Endometrial microvascular endothelial cells (primary cell): ENCODE measurements around the gene NDUFC1. TPM values are rescaled to one million over a fixed set of nuclear protein-coding genes. Genes with fewer than 3 reads are reported as not detected.
"Not testable (repeated sequence)": the region's sequence is repeated elsewhere in the genome, so short reads cannot be mapped to it uniquely, and the experiment has no call there.

Experiments used
- in situ Hi-C: cut with HindIII; loops from 2 replicates; pipeline ENCODE4 v1.10.0; 2017; ENCODE audit warnings: low sequenced_read_pairs, low pct_unique_long_range_greater_than_20kb; ENCODE audit errors: inconsistent ontology term
- total RNA-seq: library from RNA; depleted of rRNA; stranded (reverse); fragments of >200 nt; gene quantifications from one replicate; pipeline ENCODE4 v1.2.3, GENCODE V29; 2015; ENCODE audit errors: inconsistent ontology term

Gene NDUFC1
- total RNA-seq, result 96.1 TPM

DNA sequence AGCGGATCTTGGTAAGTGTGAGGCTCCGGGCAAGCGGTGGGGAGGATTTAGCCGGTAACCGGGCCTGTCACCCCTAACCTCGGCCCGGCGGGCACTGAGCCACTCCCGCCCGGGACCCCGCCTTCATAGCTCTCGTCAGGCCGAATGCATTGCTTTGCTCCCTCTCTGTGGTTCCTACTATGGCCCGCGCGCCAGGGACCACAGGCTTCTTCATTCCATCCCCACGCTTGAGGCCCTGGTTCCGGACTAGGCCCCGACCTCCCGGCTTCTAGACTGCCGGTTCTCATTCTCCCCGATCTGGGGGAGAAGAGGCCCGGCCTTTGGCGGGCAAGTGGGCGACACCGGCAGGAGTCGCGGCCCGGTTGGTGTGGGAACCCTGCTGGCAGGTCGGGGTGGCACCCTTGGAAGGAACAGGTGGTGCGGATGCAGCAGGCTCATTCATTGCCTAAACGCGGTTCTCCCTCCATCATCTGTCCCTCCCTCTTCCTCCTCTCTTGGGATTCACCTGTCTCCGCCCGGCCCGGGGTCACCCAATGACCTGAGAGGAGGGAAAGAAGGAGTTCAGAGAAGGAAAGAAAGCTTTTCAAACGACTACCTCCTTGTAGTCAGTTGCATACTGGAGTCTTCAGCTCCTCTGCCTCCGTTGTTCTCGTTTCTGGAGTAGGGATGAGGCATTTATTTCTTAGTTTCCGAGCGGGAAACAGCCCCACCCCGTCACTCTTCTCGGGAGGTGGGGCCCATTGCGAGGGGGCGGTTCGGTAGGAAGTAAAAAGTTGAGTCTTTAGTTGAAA lies at the start of gene NDUFC1:
Gene NDUFC1, minus strand, starts transcription at position 657 of the 791 bp plus-strand sequence. CDS start 6,679 bp downstream, outside the sequence.
- in situ Hi-C loops, result no loop called here

DNA sequence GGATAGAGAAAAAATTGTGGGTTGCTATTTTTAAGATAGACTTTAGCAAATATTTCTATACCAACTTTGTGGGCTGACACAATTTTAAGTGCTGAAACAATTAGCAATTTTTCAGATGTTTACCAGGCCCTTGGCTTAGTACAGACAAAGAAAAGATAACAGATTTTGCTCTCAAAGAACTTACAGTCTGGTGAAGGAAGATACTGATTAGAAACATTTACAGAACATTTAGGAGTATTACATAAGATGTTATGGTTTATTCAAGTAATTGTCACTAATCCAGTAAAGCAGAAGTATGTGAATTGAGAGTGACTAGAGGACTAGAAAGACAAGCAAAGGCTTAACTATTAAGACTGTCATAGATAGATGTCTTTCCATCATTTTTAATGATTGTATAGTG lies 35.3 kb upstream of the NDUFC1 start:
- in situ Hi-C loops, result no loop called here

DNA sequence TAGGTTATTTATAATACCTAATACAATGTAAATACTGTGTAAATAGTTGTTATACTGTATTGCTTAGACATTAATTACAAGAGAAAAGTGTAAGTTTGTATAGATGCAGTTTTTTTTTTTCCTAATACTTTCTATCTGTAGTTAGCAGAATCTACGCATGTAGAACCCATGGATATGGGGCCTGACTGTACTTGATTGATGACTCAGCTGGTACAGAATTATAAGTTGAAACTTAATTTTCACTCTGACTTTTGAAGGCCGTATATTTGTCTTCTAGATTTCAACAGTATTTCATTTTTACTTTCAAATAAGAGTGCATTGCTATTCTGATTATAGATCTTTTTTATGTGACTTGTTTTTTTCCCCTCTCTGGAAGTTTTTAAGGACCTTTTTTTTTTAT lies 30.8 kb upstream of the NDUFC1 start:
- in situ Hi-C loops, result no loop called here

DNA sequence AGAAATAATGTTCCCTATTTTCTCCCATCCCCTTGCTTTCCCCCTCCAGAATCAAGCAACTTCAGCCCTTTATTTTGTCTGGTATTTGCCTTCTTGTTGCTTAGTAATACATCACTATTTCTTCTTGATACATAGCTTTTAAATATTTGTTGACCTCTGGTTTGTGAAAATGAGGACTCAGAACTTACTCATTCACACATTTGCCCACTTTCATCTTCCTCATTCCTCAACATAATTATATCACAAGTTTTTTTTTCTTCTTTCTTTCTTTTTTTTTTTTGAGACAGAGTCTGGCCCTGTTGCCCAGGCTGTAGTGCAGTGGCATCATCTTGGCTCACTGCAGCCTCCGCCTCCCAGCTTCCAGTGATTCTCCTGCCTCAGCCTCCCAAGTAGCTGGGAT lies 28.9 kb upstream of the NDUFC1 start:
- in situ Hi-C loops, result no loop called here

DNA sequence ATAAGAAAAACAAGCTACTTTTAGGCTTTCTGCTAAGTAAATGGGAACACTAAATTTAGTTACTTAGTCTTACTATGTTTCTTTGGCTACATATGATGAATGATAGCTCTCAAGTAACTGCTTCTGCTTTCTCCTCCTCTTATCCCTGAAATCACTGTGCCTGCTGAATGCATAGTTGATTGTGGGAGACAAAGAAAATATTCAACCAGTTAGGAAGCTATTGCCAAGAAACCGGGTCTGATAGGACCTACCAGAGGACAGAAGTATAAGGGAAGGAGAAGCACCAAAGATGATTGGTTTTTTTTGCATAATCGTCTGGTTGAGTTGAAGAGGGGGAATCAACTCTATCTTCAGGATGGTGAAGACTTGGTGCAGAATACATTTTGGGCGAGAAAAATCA lies 28.0 kb upstream of the NDUFC1 start:
- in situ Hi-C loops, result no loop called here

DNA sequence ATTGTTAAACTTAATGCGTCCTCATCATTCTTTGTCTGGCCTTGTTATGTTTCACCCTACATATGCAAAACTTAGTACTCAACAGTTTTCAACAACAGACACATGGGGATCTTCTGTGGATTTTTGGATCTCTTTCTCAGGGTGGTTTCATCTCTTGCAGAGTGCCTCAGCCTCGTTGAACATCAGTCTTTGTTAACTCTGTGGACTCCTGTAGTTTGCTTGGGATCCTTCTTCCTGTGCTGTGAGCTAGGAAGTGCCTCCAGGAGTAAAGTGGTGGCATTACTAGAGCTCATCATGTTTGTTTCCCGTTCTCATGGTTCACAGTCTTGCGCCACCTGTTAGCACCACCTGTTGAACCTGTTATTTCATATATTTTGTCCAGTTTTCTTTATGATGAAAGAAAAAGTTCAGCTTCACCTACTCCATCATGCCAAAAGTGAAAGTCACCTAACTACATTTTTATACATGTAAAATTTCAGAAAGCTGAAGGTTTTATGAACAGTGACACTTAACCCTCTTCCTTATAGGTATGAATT lies 27.5 kb upstream of the NDUFC1 start:
- in situ Hi-C loops, result no loop called here

DNA sequence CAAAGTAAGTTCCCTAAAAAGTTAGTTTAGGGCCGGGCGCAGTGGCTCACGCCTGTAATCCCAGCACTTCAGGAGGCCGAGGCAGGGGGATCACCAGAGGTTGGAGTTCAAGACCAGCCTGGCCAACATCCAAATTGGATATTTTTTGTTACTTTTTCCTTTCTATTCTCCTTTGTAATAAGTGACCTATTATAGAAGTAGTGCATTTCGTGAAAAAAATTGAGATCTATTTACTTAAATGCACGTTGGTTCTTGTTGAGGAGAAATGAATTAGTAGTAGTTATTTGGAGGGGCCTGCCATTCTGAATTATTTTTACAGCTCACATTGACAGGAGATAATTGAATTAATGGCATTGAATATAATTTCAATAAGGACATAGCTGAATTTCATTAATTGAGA lies 22.3 kb upstream of the NDUFC1 start:
- in situ Hi-C loops, result no loop called here

DNA sequence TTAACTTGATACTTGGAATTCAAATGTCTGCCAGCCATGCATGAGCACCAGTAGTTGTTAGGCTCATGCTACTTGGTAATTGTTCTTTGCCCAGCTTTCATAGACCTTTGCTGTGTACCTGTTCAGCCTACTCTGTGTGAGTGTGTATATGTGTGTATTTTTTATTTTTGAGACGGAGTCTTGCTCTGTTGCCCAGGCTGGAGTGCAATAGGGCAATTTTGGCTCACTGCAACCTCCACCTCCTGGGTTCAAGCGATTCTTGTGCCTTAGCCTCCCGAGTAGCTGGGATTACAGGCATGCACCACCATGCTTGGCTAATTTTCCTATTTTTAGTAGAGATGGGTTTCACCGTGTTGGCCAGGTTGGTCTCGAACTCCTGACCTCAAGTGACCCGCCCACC lies 20.3 kb upstream of the NDUFC1 start:
- in situ Hi-C loops, result not testable (repeated sequence)

DNA sequence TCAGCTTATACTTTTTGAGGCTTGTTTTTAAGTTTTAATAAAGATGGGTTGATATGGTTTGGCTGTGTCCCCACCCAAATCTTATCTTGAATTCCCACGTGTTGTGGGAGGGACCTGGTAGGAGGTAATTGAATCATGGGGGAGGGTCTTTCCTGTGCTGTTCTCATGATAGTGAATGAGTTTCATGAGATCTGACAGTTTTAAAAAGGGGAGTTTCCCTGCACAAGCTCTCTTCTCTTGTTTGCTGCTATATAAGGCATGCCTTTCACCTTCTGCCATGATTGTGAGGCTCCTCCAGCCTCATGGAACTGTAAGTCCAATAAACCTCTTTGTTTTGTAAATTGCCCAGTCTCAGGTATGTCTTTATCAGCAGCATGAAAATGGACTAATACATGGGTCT lies 19.8 kb upstream of the NDUFC1 start:
- in situ Hi-C loops, result not testable (repeated sequence)

DNA sequence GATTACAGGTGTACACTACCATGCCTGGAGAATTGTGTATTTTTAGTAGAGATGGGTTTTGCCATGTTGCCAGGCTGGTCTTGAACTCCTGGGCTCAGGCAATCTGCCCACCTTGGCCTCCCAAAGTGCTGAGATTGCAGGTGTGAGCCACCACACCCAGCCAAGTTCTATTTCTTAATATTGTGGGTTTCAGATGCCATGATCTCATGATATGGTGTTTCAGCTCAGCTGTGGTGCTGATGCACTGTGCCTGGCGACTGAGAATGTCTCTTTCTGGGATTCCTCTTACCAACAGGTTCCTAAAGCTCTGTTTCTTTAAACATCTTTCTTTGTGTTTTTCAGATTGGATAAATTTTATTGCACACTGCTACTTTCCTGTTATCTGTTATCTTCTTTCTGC lies 17.3 kb upstream of the NDUFC1 start:
- in situ Hi-C loops, result no loop called here

DNA sequence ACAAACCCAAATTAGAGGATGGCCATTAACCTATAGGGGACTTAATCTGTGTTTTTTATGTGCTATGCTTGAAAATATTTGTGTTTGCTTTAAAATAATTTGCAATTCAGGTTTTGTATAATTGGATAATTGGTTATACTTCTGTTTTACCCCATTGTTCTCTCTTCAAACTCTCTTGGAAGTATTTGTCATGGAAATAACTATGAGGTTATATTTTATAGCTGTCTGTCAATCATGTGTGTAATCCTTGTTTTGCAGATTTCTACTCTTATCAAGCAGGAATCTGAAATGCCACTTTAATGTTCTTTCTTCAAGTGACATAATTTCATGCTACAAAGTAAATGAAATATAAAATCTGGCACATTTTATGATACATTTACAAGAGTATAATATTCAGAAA lies 15.4 kb upstream of the NDUFC1 start:
- in situ Hi-C loops, result no loop called here

DNA sequence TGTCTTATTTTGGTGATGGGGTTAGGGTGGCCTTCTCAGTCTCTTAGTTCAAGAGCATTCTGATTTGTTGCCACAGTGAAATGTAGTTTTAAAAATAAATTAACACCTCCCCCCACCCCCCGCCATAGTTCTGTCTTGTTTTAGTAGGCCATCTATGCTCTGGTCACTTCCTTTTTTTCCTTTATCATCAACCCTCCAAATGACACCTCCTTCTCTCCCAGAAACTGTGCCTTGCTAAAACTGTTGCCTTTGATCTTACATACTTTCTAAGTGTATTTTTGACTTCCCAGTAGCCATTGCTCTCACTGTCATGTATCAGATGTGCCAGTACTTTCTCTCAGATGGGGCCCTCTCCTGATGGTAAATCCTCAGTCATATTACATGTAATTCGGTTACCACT lies 14.5 kb upstream of the NDUFC1 start:
- in situ Hi-C loops, result no loop called here

DNA sequence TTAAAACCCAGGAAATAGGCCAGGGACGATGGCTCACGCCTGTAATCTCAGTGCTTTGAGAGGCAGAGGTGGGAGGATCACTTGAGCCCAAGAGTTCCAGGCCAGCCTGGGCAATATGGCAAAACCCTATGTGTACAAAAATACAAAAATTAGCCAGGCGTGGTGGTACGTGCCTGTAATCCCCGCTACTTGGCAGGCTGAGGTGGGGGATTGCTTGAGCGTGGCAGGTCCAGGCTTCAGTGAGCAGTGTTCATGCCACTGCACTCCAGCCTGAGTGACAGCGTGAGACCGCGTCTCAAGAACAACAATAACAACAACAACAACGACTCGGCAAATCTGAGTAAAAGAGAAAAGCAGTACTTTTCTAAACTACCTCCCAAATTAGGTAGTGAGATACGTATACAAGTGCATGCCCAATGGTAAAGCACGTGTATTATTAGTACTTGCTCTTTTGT lies 13.0 kb upstream of the NDUFC1 start:
- in situ Hi-C loops, result no loop called here

DNA sequence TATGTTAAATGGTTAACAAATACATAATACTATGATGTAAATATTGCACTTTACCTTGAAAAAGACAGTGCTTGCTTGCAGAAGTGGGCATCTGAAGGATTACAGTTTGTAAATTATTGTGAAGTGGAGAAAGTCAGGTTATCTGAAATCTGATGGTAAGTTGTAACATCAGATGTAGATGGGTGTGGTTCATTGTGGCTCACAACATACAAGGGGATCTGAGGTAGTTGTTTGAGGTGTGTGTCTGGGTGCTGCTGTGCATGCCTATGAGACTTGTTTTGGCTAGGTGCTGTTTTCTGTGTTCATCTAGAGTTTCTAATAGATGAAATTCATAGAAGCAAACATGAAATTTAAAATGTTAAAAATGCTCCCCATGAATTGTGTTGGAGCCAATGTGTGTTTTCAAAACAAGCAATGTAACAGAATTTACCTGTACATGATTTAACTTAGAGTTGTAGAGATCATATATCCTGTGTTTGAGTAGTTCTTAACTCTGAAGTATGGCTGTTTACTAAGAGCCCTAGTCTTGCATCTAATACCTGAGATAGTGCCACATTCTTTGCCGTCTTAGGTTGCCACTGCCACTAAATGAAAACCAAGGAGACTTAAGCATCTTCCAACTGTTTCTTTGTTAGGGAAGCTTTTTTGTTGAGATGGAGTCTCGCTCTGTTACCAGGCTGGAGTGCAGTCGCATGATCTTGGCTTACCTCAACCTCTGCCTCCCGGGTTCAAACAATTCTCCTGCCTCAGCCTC lies 11.9 kb upstream of the NDUFC1 start:
- in situ Hi-C loops, result no loop called here

DNA sequence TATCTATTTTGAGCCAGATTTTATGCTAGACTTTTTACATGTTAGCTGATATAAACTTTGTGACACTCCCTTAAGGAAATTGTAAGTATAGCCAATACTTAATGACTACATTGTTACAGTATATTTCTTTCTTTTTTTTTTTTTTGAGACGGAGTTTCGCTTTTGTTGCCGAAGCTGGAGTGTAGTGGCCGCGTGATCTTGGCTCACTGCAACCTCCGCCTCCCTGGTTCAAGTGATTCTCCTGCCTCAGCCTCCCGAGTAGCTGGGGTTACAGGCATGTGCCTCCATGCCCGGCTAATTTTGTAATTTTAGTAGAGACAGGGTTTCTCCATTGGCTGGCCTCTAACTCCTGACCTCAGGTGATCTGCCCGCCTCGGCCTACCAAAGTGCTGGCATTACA lies 11.1 kb upstream of the NDUFC1 start:
- in situ Hi-C loops, result not testable (repeated sequence)

DNA sequence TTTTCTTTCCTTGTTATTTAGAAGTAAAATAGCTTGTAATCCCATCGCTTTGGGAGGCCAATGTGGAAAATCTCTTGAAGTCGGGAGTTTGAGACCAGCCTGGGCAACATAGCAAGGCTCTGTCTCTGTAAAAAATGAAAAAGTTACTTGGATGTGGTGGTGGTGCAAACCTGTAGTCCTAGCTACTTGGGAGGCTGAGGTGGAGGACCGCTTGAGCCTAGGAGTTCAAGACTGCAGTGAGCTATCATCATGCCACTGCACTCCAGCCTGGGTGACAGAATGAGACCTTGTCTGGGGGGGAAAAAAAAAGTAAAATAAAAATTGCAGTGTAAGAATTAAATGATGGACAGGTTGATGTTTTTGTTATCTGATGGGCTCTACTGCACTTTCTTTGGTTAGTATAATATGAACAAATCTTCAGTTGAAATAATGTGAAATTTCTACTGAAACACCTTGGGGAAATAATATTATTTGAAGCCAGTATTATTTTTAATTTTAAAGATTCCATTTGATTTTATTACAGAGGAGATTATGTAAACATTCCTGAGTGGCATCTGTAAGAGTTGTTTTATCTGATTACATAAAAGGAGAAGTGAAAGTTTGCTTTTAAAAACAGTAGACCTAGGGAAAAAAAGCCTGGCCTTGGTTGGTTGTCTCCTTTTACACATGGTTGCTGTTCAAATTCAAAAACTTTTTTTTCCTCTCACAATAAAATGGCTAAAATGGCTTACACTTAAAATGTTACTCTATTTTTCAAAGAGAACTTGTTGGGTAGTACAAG lies 10.5 kb upstream of the NDUFC1 start:
- in situ Hi-C loops, result no loop called here

DNA sequence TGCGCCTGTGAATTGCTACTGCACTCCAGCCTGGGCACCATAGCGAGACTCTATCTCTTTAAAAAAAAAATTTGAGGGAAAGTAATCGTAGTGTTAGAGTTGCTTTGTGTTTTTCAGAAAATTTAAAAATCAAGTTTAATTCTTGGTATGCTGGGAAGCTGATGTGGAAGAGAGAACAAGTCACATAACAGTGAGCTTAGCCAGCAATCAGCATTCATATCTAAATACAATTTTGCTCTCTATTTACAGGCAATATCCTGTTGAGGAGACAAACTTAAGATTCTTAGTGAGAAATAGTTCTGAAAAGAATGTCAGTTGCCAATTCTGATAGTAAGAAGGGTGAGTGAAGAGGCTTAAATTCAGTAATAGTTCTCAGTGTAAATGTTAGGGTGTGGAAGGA lies 9.6 kb upstream of the NDUFC1 start:
- in situ Hi-C loops, result no loop called here

DNA sequence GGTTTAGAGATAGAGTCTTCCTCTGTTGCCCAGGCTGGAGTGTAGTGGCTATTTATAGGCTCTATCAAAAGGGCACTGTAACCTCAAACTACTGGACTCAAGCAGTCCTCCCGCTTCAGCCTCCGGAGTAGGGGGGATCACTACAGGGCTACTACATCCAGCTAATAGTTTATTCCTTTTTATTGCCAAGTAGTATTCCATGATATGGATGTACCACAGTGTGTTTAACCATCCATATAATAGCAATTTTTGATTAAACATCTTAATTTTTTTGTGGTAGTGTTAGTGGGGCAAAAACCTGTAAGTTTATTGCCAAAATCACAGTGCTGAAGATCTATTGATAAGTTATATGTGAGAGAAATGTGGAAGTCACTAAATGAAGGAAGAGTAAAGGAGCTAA lies 2.6 kb upstream of the NDUFC1 start:
- in situ Hi-C loops, result no loop called here

DNA sequence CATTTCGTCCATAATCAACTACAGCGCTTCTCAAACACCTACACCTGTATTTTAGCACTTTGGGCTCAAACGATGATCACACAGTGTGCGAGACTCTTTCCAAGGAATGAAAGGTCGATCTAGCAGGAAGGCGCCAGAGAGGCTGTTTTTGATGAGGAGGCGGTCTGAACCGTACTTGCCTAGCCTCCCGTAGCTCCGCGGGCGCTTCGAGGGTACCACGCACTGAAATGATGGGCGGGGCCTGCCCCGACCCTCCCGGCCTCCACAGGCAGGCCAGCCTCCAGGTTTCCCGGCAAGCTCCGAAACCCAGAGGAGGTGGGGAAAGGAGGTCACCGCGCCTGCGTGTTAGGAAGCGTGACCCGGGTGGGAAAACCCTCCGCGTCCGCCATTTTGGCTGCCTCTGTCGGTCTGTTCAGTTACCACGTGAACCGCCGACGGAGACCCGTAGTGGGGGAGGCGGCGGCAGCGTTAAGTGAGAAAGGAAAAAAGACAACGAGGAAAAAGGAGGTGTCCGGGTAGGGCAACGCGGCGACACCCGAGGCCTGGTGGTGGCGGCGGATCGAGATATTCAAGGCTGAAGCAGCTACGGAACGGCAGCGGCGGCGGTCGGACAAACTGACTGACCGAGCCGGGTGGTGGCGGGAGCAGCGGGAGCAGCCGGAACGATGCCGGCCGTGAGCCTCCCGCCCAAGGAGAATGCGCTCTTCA lies 1.0 kb downstream of the NDUFC1 start, which contains the start of gene NAA15:
Gene NAA15, plus strand, starts transcription at position 393 of the 708 bp plus-strand sequence. Its CDS starts 273 bp downstream, at position 666.
- in situ Hi-C loops, result no loop called here
